ENCODE data around the gene OR3A1. TPM values are rescaled to one million over a fixed set of nuclear protein-coding genes. Genes with fewer than 3 reads are reported as not detected.

Gene OR3A1
- total RNA-seq, 1 experiment from 2014 or later = not detected

- Histone ChIP-seq H3K27ac (ENCODE audit: low read depth, low read length) (no peak overlapping the region), H3K4me2 (ENCODE audit: low read length) (no peak overlapping the region), H3K9me2 (ENCODE audit: insufficient read depth) (no peaks in the 10 kb centered on the region), H3K9me3 (ENCODE audit: control insufficient read depth in 1 of 2, insufficient read depth in 1 of 2, low read depth in 1 of 2, low read length in 2 of 2) (no peaks in the 10 kb centered on the region), H2AFZ (ENCODE audit: low read depth, low read length, poor library complexity, severe bottlenecking) (no peak overlapping the region), H3K4me1 (ENCODE audit: control insufficient read depth in 1 of 2, insufficient read depth in 2 of 2, low read length in 2 of 2) (no peaks in the 10 kb centered on the region), H3K36me3 (ENCODE audit: control insufficient read depth in 1 of 2, insufficient read depth in 2 of 2, low read length in 2 of 2) (no peaks in the 10 kb centered on the region), H3K79me2 (ENCODE audit: insufficient read depth, low read length) (no peaks in the 10 kb centered on the region), H3K9ac (ENCODE audit: low read length) (no peak overlapping the region), H4K20me1 (ENCODE audit: insufficient read depth) (no peaks in the 10 kb centered on the region), H3K27me3 (ENCODE audit: insufficient read depth, low read length) (peaks cover 4% of the 10 kb centered on the region; the same call in 1 of the 2 replicates), H3K4me3 (replicated peaks in 1 of 2; ENCODE audit: low read depth in 1 of 2, low read length in 2 of 2) (no peak overlapping the region)
- ChIA-PET RAD21 (ENCODE audit: low non-redundant PET in 1 of 2, low total read pairs in 2 of 2, uncharacterized antibody in 2 of 2, unreplicated experiment in 2 of 2) (no interaction called here), POLR2A (no interaction called here), CTCF (no interaction called here)
- no peak for DNase-seq (ENCODE audit: low read depth, low spot score)
- no peak for TF ChIP-seq MAX (IDR thresholded peaks at IDR 0.05)
- no peak for TF ChIP-seq ZNF274 (IDR thresholded peaks at IDR 0.05; ENCODE audit: low read depth, low read length)
- TF ChIP-seq FOSL1 (IDR thresholded peaks at IDR 0.05; ENCODE audit: low read depth) = no peak
- no peak for TF ChIP-seq ELF1 (IDR thresholded peaks at IDR 0.05; ENCODE audit: borderline replicate concordance, low read depth)
- no peak for TF ChIP-seq REST (IDR thresholded peaks at IDR 0.05; ENCODE audit: low read depth)
- TF ChIP-seq POLR2A (IDR thresholded peaks at IDR 0.05; ENCODE audit: borderline replicate concordance, extremely low read depth, insufficient read depth, insufficient read length) = no peak
- TF ChIP-seq EGR1 (IDR thresholded peaks at IDR 0.05; ENCODE audit: low read depth) = no peak
- no peak for TF ChIP-seq ATF3 (IDR thresholded peaks at IDR 0.05)
- no peak for TF ChIP-seq TCF7L2 (IDR thresholded peaks at IDR 0.05; ENCODE audit: borderline replicate concordance, extremely low read depth, insufficient read depth, insufficient read length)
- TF ChIP-seq JUND (IDR thresholded peaks at IDR 0.05) = no peak
- no peak for TF ChIP-seq EZH2phosphoT487 (IDR thresholded peaks at IDR 0.05; ENCODE audit: borderline replicate concordance)
- TF ChIP-seq SP1 (IDR thresholded peaks at IDR 0.05; ENCODE audit: low read depth) = no peak
- TF ChIP-seq YY1 (IDR thresholded peaks at IDR 0.05; ENCODE audit: extremely low read depth, insufficient replicate concordance, low read depth, low read length) = no peak
- no peak for TF ChIP-seq ZFX (IDR thresholded peaks at IDR 0.05)
- no peak for TF ChIP-seq RAD21 (IDR thresholded peaks at IDR 0.05; ENCODE audit: low read depth)
- TF ChIP-seq CEBPB (IDR thresholded peaks at IDR 0.05; ENCODE audit: low read depth) = no peak
- no peak for TF ChIP-seq EZH2 (IDR thresholded peaks at IDR 0.05)
- no peak for TF ChIP-seq CBX3 (IDR thresholded peaks at IDR 0.05; ENCODE audit: low read depth)
- ATAC-seq = no peak
- no TSS peak for BruUV-seq (replicated peaks)
- intact Hi-C loops (cut with micrococcal nuclease) = no loop called here
These were observed 15.3 kb downstream of the OR3A1 start for GRCh38 chr17:3282901-3283300.

All from HCT116 (cell line).